ENCODE measurements around the gene HSPB3. TPM values are rescaled to one million over a fixed set of nuclear protein-coding genes. Genes with fewer than 3 reads are reported as not detected.

HSPB3 gene
- total RNA-seq, 2 donors from 2014 or later = not detected

DNA sequence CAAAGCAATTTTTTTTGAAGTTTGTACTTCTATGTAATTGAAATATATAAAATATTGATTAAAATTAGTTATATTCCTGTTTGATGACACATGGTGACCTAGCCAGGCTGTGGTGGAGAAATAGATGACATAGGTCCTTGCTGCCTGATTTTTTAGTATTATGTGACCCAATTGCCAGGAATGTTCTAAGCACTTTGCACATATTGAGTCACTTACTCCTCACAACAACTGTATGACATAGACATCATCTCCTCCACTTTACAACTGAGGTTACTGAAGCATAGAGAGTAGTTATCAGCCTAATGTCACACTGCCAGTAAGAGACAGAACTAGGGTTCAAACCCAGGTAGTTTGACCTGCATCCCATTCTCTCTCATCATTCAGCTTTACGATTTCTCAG is 35.8 kb downstream of the HSPB3 start:
- H3K4me3 ChIP-seq (ENCODE audit: low read length) = no peak overlapping the region
- no peak for DNase-seq
- H3K27ac ChIP-seq (ENCODE audit: low read depth, low read length) = no peak overlapping the region
- H3K36me3 ChIP-seq (ENCODE audit: control insufficient read depth, insufficient read depth, low read length) = no peaks in the 10 kb centered on the region
- H3K27me3 ChIP-seq (ENCODE audit: control insufficient read depth, insufficient read depth, low read length, poor library complexity, severe bottlenecking) = no peaks in the 10 kb centered on the region
- Mint-ChIP-seq H3K27me3 (ENCODE audit: insufficient read depth) (peaks cover 6% of the 10 kb centered on the region), H3K27ac (no peak overlapping the region), H3K4me3 (no peak overlapping the region), H3K36me3 (ENCODE audit: low read depth) (no peaks in the 10 kb centered on the region), H3K9me3 (peaks cover 3% of the 10 kb centered on the region), H3K4me1 (no peaks in the 10 kb centered on the region)
- H3K9ac ChIP-seq (ENCODE audit: extremely low read depth, low read length, poor library complexity, severe bottlenecking) = no peak overlapping the region
- WGBS, 2 experiments (ENCODE audit: insufficient coverage in 1 of 2, insufficient read length in 1 of 2) = 93% methylated on average over 1 of the region's 1 CpG; no CpG with 5 or more reads in 1 of the 2 experiments
- TF ChIP-seq, protein P1, sequence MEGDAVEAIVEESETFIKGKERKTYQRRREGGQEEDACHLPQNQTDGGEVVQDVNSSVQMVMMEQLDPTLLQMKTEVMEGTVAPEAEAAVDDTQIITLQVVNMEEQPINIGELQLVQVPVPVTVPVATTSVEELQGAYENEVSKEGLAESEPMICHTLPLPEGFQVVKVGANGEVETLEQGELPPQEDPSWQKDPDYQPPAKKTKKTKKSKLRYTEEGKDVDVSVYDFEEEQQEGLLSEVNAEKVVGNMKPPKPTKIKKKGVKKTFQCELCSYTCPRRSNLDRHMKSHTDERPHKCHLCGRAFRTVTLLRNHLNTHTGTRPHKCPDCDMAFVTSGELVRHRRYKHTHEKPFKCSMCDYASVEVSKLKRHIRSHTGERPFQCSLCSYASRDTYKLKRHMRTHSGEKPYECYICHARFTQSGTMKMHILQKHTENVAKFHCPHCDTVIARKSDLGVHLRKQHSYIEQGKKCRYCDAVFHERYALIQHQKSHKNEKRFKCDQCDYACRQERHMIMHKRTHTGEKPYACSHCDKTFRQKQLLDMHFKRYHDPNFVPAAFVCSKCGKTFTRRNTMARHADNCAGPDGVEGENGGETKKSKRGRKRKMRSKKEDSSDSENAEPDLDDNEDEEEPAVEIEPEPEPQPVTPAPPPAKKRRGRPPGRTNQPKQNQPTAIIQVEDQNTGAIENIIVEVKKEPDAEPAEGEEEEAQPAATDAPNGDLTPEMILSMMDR (conservative IDR thresholded peaks at IDR 0.05) = no peak
- H3K9me3 ChIP-seq (ENCODE audit: control insufficient read depth, low read length) = peaks cover 2% of the 10 kb centered on the region
- H3K4me1 ChIP-seq (ENCODE audit: control insufficient read depth, insufficient read depth, low read length) = no peaks in the 10 kb centered on the region

- DNase-seq = no peak
- Histone ChIP-seq H3K9me3 (ENCODE audit: control insufficient read depth, low read length) (peaks cover 10% of the 10 kb centered on the region), H3K4me1 (ENCODE audit: control insufficient read depth, insufficient read depth, low read length) (no peaks in the 10 kb centered on the region), H3K4me3 (ENCODE audit: low read length) (no peak overlapping the region), H3K27me3 (ENCODE audit: control insufficient read depth, insufficient read depth, low read length, poor library complexity, severe bottlenecking) (no peaks in the 10 kb centered on the region), H3K36me3 (ENCODE audit: control insufficient read depth, insufficient read depth, low read length) (no peaks in the 10 kb centered on the region), H3K9ac (ENCODE audit: extremely low read depth, low read length, poor library complexity, severe bottlenecking) (no peak overlapping the region), H3K27ac (ENCODE audit: low read depth, low read length) (no peak overlapping the region)
- Mint-ChIP-seq H3K27me3 (ENCODE audit: insufficient read depth) (peaks cover 6% of the 10 kb centered on the region), H3K4me3 (no peak overlapping the region), H3K36me3 (ENCODE audit: low read depth) (no peaks in the 10 kb centered on the region), H3K27ac (no peak overlapping the region), H3K4me1 (no peaks in the 10 kb centered on the region), H3K9me3 (peaks cover 9% of the 10 kb centered on the region)
- WGBS, 2 experiments (ENCODE audit: insufficient coverage in 1 of 2, insufficient read length in 1 of 2) = 85 to 90% methylated on average over 2 of the region's 2 CpGs
- TF ChIP-seq, protein P1 (conservative IDR thresholded peaks at IDR 0.05) = no peak
Observed at GRCh38 chr5:54492178-54492577, 36.7 kb downstream of the HSPB3 start.

DNA sequence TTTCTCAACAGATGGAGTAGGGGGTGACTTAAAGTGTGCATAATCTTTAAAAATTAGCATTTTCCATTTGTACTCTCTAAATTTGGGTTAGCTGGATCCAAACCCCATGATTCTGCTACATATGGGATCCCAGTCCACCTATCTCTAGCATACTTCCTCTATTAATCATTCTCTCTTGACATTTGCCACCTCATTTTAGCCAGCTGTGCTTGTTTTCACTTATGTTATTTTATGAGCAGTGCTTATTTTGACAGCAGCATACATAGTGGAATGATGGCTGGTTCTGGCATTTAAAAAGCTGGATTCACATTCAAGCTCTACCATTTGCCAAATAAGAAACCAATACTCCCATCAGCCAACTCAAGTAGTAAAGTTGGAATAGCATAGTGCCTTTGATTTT is 39.5 kb downstream of the HSPB3 start:
- Histone ChIP-seq H3K27ac (ENCODE audit: low read depth, low read length) (no peak overlapping the region), H3K9ac (ENCODE audit: extremely low read depth, low read length, poor library complexity, severe bottlenecking) (no peak overlapping the region), H3K36me3 (ENCODE audit: control insufficient read depth, insufficient read depth, low read length) (no peaks in the 10 kb centered on the region), H3K4me3 (ENCODE audit: low read length) (no peak overlapping the region), H3K9me3 (ENCODE audit: control insufficient read depth, low read length) (peaks cover 23% of the 10 kb centered on the region), H3K4me1 (ENCODE audit: control insufficient read depth, insufficient read depth, low read length) (no peaks in the 10 kb centered on the region), H3K27me3 (ENCODE audit: control insufficient read depth, insufficient read depth, low read length, poor library complexity, severe bottlenecking) (no peaks in the 10 kb centered on the region)
- DNase-seq = no peak
- H3K4me3 Mint-ChIP-seq = no peak overlapping the region
- H3K27ac Mint-ChIP-seq = no peak overlapping the region
- H3K36me3 Mint-ChIP-seq (ENCODE audit: low read depth) = peaks cover 3% of the 10 kb centered on the region
- TF ChIP-seq, protein P1 (conservative IDR thresholded peaks at IDR 0.05) = no peak
- peaks cover 36% of the 10 kb centered on the region for H3K9me3 Mint-ChIP-seq
- H3K4me1 Mint-ChIP-seq = no peaks in the 10 kb centered on the region
- H3K27me3 Mint-ChIP-seq (ENCODE audit: insufficient read depth) = peaks cover 6% of the 10 kb centered on the region

Other genes starting within 250 kb of the HSPB3 start
- 10 to 100 TPM; 23.3 to 24.0 TPM for gene ARL15, start 145.1 kb upstream of the HSPB3 start, total RNA-seq
- gene SNX18, start 62.1 kb downstream of the HSPB3 start, total RNA-seq = 10 to 100 TPM; 19.7 to 20.5 TPM